Prostate gland (tissue), 2 donors: ENCODE results near the gene KRT6C. TPM values are rescaled to one million over a fixed set of nuclear protein-coding genes. Genes with fewer than 3 reads are reported as not detected.

Experiments
- DNase-seq: peaks from one replicate; pipeline ENCODE4 v3.0.0-alpha.2; 2019; ENCODE audit warnings: low spot score
- H3K27ac ChIP-seq, 2 donors: fragments of 200-600 bp; sonication (generic); 2 replicates each; pipeline ENCODE4 v1.5.1; 2017 to 2019
- H3K27me3 ChIP-seq: fragments of 200-600 bp; sonication (generic); replicated peaks from 2 replicates; pipeline ENCODE4 v1.5.1; 2019; ENCODE audit not compliant: insufficient read depth
- H3K36me3 ChIP-seq, 2 donors: fragments of 200-600 bp; sonication (generic); 1 replicate in 1 of 2; 2 replicates in 1 of 2; pipeline versions ENCODE4 v1.5.1 to v1.8.1; 2017 to 2019
- H3K4me1 ChIP-seq: fragments of 200-600 bp; sonication (generic); replicated peaks from 2 replicates; pipeline ENCODE4 v1.5.1; 2019
- H3K4me3 ChIP-seq, 2 donors: fragments of 200-600 bp; sonication (generic); 2 replicates each; pipeline ENCODE4 v1.5.1; 2017 to 2019
- H3K9me3 ChIP-seq: fragments of 200-600 bp; sonication (generic); 2 replicates; pipeline ENCODE4 v1.5.1; 2017
- CTCF ChIP-seq, 4 experiments: fragments of 200-600 bp in 2 of 4; fragments of 450-650 bp in 2 of 4; sonication (generic) in 2 of 4; IDR thresholded peaks; 1 replicate in 3 of 4; 2 replicates in 1 of 4; pipeline ENCODE4 v1.5.1; 2016 to 2019; ENCODE audit warnings: antibody characterized with exemption in 4 of 4, mild to moderate bottlenecking in 2 of 4, moderate library complexity in 2 of 4
- POLR2A ChIP-seq: fragments of 450-650 bp; IDR thresholded peaks from one replicate; pipeline ENCODE4 v1.6.1; 2016; ENCODE audit warnings: antibody characterized with exemption, mild to moderate bottlenecking
- POLR2AphosphoS5 ChIP-seq: sonication (generic); formaldehyde crosslinking; IDR thresholded peaks from one replicate; pipeline ENCODE4 v1.6.1; 2017; ENCODE audit warnings: antibody characterized with exemption
- WGBS: methylation state at CpG from one replicate; pipeline ENCODE4 v1.1.5; 2018; 5-methylcytosine and 5-hydroxymethylcytosine counted together
- intact Hi-C: fragments of 100-400 bp; cut with DNase I; formaldehyde crosslinking; loops from one replicate; pipeline ENCODE4 v1.14.2; 2022
- total RNA-seq, 2 donors: library from RNA; depleted of rRNA; stranded (reverse); fragments of >200 nt; gene quantifications; one replicate each; pipeline ENCODE4 v1.1.0, GENCODE V29; 2016

The KRT6C gene
- total RNA-seq, 2 donors from 2014 or later, result not detected

- Histone ChIP-seq H3K36me3 (no peaks in the 10 kb centered on the region), H3K9me3 (no peaks in the 10 kb centered on the region), H3K4me3 (no peak overlapping the region), H3K27ac (no peak overlapping the region), H3K27me3 (no peaks in the 10 kb centered on the region), H3K4me1 (peaks cover 5% of the 10 kb centered on the region)
- intact Hi-C loops, result no loop called here
- TF ChIP-seq POLR2A, result no peak
- TF ChIP-seq CTCF (IDR thresholded peaks at IDR 0.05), result no peak
- DNase-seq, result no peak
- 86% methylated on average over 1 of the region's 1 CpG for WGBS
These were observed 46.5 kb downstream of the KRT6C start for GRCh38 chr12:52427083-52427482.

DNA sequence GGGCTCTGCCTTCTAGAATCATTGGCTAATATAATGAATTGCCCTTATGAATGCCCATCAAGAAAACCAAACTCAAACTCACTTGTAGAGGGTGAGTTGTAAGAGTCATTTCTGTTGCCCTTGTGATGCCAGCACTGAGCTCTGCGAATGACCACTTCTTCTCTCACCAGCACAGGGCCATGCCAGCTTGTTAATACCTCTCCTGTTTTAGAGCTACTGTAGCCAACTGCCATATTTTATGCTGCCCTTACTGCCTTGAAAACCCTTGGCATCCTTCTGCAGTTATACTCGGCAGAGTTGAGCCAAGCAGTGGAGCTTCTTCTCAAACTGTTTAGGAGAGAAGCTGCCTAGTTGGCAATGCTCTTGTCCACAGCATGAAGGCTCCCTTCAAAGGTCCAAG lies 47.6 kb downstream of the KRT6C start:
- no peaks in the 10 kb centered on the region for H3K27me3 ChIP-seq
- H3K4me1 ChIP-seq, result peaks cover 5% of the 10 kb centered on the region
- DNase-seq, result no peak
- H3K9me3 ChIP-seq, result no peaks in the 10 kb centered on the region
- H3K36me3 ChIP-seq, result no peaks in the 10 kb centered on the region
- no peak overlapping the region for H3K4me3 ChIP-seq
- H3K27ac ChIP-seq, result no peak overlapping the region
- TF ChIP-seq POLR2AphosphoS5 (no peak), CTCF (IDR thresholded peaks at IDR 0.05) (no peak), POLR2A (no peak)
- intact Hi-C loops, result no loop called here
- WGBS, result 78% methylated on average over 2 of the region's 2 CpGs

- Histone ChIP-seq H3K9me3 (no peaks in the 10 kb centered on the region), H3K27me3 (no peaks in the 10 kb centered on the region), H3K36me3 (no peaks in the 10 kb centered on the region), H3K4me3 (no peak overlapping the region), H3K27ac (no peak overlapping the region), H3K4me1 (peaks cover 5% of the 10 kb centered on the region)
- 92% methylated on average over 5 of the region's 5 CpGs for WGBS
- intact Hi-C loops, result no loop called here
- DNase-seq, result no peak
- TF ChIP-seq POLR2AphosphoS5 (no peak), CTCF (IDR thresholded peaks at IDR 0.05) (no peak), POLR2A (no peak)
These were observed 48.1 kb downstream of the KRT6C start for GRCh38 chr12:52425466-52425865.

- TF ChIP-seq POLR2A (no peak), CTCF (IDR thresholded peaks at IDR 0.05) (no peak), POLR2AphosphoS5 (peak; percentile 23)
- WGBS, result 17% methylated on average over 11 of the region's 11 CpGs
- DNase-seq, result peak; percentile 10
- H3K4me1 ChIP-seq, result peaks cover 5% of the 10 kb centered on the region
- H3K27me3 ChIP-seq, result no peaks in the 10 kb centered on the region
- H3K4me3 ChIP-seq, result no peak overlapping the region
- H3K27ac ChIP-seq, result peak overlapping the region; percentile 26 to 38
- intact Hi-C loops, result no loop called here
- H3K9me3 ChIP-seq, result no peaks in the 10 kb centered on the region
- H3K36me3 ChIP-seq, result no peaks in the 10 kb centered on the region
These were observed 49.7 kb downstream of the KRT6C start for GRCh38 chr12:52423661-52424500.

DNA sequence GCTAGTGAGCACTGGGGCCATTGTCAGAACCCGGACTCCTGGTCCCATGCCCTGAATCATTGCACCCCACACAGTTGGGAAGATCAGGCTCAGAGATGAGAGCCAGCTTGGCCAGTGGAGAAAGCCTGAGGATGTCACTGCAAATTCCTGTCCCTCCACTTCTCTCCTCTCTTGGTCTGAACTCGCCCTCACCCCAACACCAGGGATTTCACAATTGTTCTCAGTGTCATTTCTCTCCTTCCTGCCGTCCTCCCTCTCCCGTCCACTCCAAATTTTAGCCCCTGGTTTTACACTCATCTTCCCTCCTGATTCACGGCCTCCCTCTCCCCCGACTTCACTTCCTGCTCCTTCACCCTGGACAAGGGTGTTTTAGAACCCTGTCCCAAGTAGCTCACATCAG lies 50.6 kb downstream of the KRT6C start:
- peak overlapping the region; percentile 26 to 38 for H3K27ac ChIP-seq
- TF ChIP-seq POLR2A (no peak), CTCF (IDR thresholded peaks at IDR 0.05) (no peak), POLR2AphosphoS5 (no peak)

More for the DNA sequence above, 50.6 kb downstream of the KRT6C start:
- DNase-seq, result no peak
- WGBS, result 48% methylated on average over 6 of the region's 6 CpGs
- Histone ChIP-seq H3K27me3 (no peaks in the 10 kb centered on the region), H3K9me3 (no peaks in the 10 kb centered on the region), H3K4me1 (peaks cover 5% of the 10 kb centered on the region), H3K36me3 (no peaks in the 10 kb centered on the region), H3K4me3 (no peak overlapping the region)
- intact Hi-C loops, result no loop called here
